Measurements from ENCODE around the gene TANC1.
"Not testable (repeated sequence)": the region's sequence is repeated elsewhere in the genome, so short reads cannot be mapped to it uniquely, and the experiment has no call there.

Gene TANC1

GRCh38 chr2:159075727-159076126 is 107.3 kb downstream of the TANC1 start:
- no peak for DNase-seq (ENCODE audit: low read depth)
- no peak overlapping the region for H3K4me3 ChIP-seq (ENCODE audit: low read depth, low read length)

GRCh38 chr2:159076241-159076640 is 107.8 kb downstream of the TANC1 start:
- H3K4me3 ChIP-seq (ENCODE audit: low read depth, low read length), result no peak overlapping the region
- peak; percentile 69 for DNase-seq (ENCODE audit: low read depth)

GRCh38 chr2:159077869-159078268 is 109.4 kb downstream of the TANC1 start:
- H3K4me3 ChIP-seq (ENCODE audit: low read depth, low read length), result no peak overlapping the region
- DNase-seq (ENCODE audit: low read depth), result no peak

- DNase-seq (ENCODE audit: low read depth), result no peak
- H3K4me3 ChIP-seq (ENCODE audit: low read depth, low read length), result no peak overlapping the region
Observed at GRCh38 chr2:159078443-159078842, 110.0 kb downstream of the TANC1 start.

- H3K4me3 ChIP-seq (ENCODE audit: low read depth, low read length), result no peak overlapping the region
- DNase-seq (ENCODE audit: low read depth), result no peak
Observed at GRCh38 chr2:159080641-159081040, 112.2 kb downstream of the TANC1 start.

GRCh38 chr2:159082119-159082518 is 113.7 kb downstream of the TANC1 start:
- DNase-seq (ENCODE audit: low read depth), result no peak
- H3K4me3 ChIP-seq (ENCODE audit: low read depth, low read length), result no peak overlapping the region

GRCh38 chr2:159084384-159085370 is 116.2 kb downstream of the TANC1 start:
- DNase-seq (ENCODE audit: low read depth), result no peak
- no peak overlapping the region for H3K4me3 ChIP-seq (ENCODE audit: low read depth, low read length)

- H3K4me3 ChIP-seq (ENCODE audit: low read depth, low read length), result no peak overlapping the region
- DNase-seq (ENCODE audit: low read depth), result no peak
Observed at GRCh38 chr2:159086342-159086741, 117.9 kb downstream of the TANC1 start.

- H3K4me3 ChIP-seq (ENCODE audit: low read depth, low read length), result no peak overlapping the region
- DNase-seq (ENCODE audit: low read depth), result no peak
Observed at GRCh38 chr2:159086826-159087225, 118.4 kb downstream of the TANC1 start.

- H3K4me3 ChIP-seq (ENCODE audit: low read depth, low read length), result no peak overlapping the region
- no peak for DNase-seq (ENCODE audit: low read depth)
Observed at GRCh38 chr2:159088906-159089305, 120.5 kb downstream of the TANC1 start.

- no peak for DNase-seq (ENCODE audit: low read depth)
- no peak overlapping the region for H3K4me3 ChIP-seq (ENCODE audit: low read depth, low read length)
Observed at GRCh38 chr2:159089543-159089942, 121.1 kb downstream of the TANC1 start.

- no peak for DNase-seq (ENCODE audit: low read depth)
- no peak overlapping the region for H3K4me3 ChIP-seq (ENCODE audit: low read depth, low read length)
Observed at GRCh38 chr2:159090514-159091201, 122.2 kb downstream of the TANC1 start.

- no peak for DNase-seq (ENCODE audit: low read depth)
- H3K4me3 ChIP-seq (ENCODE audit: low read depth, low read length), result no peak overlapping the region
Observed at GRCh38 chr2:159091381-159091780, 122.9 kb downstream of the TANC1 start.

GRCh38 chr2:159091976-159092375 is 123.5 kb downstream of the TANC1 start:
- no peak for DNase-seq (ENCODE audit: low read depth)
- no peak overlapping the region for H3K4me3 ChIP-seq (ENCODE audit: low read depth, low read length)

GRCh38 chr2:159093497-159093896 is 125.1 kb downstream of the TANC1 start:
- DNase-seq (ENCODE audit: low read depth), result no peak
- H3K4me3 ChIP-seq (ENCODE audit: low read depth, low read length), result no peak overlapping the region

GRCh38 chr2:159094173-159094737 is 125.8 kb downstream of the TANC1 start:
- no peak for DNase-seq (ENCODE audit: low read depth)
- H3K4me3 ChIP-seq (ENCODE audit: low read depth, low read length), result no peak overlapping the region

- no peak for DNase-seq (ENCODE audit: low read depth)
- no peak overlapping the region for H3K4me3 ChIP-seq (ENCODE audit: low read depth, low read length)
Observed at GRCh38 chr2:159095813-159096212, 127.4 kb downstream of the TANC1 start.

GRCh38 chr2:159096302-159096855 is 127.9 kb downstream of the TANC1 start:
- H3K4me3 ChIP-seq (ENCODE audit: low read depth, low read length); DNase-seq (ENCODE audit: low read depth): not testable (repeated sequence)

GRCh38 chr2:159096901-159097300 is 128.5 kb downstream of the TANC1 start:
- no peak for DNase-seq (ENCODE audit: low read depth)
- H3K4me3 ChIP-seq (ENCODE audit: low read depth, low read length), result no peak overlapping the region

GRCh38 chr2:159098361-159098760 is 129.9 kb downstream of the TANC1 start:
- DNase-seq (ENCODE audit: low read depth), result no peak
- no peak overlapping the region for H3K4me3 ChIP-seq (ENCODE audit: low read depth, low read length)

Measured in skeletal muscle cell (primary cell).